Stimulated activated CD8-positive, alpha-beta memory T cell treated with anti-CD3 and anti-CD28 coated beads, Interleukin-15, amount 100 ng/mL, for 48 hours (primary cell): ENCODE measurements around the gene CFAP46.

Source experiments
- DNase-seq, 2 donors: peaks; one replicate each; pipeline ENCODE4 v3.0.0-alpha.2; 2020; ENCODE audit warnings: low read depth in 2 of 2

CFAP46 gene

DNA sequence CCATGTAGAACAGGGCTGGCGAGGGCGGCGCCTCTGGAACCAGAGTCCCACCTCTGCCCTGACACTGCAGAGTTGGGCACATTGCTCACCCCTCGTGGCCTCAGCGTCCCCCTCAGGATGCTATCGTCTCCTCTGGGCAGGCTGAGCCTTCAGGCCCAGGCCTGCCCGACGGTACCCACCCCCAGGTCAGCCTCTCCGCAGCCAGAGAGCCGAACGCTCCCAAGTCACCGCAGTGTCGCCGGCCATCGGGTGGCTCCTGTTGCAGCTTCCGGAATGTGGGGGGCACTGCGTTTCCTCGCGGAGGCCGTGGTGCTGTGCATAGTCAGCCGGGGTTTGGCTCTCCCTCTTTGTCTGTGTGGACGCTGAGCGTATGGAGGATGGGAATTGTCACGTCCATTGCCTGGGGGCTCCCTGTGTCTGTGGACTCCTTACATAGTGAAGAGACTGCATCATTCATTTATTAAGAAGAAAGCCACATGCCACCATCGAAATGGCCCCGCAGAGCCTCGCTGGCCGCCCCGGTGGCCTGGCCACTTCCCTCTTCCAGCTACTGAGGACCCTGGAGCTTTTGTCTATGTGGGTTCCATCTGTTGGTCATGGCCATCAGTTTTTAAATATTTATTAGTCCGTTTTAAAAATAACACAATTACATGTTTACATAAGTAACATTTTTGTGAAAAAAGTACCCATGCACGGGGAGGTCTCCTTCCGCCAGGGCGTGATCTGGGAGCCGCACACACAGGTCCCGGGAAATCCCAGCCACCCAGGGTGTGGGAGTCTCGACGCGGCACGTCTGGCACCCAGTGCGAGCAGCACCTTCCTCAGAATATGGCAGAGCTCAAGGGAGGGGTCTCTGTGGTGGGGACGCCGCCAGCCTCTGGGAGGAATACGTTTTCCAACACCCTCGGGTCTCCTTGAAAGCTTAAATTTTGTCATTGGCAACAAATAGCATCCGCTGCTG lies 172.0 kb downstream of the CFAP46 start:
- DNase-seq, result no peak

DNA sequence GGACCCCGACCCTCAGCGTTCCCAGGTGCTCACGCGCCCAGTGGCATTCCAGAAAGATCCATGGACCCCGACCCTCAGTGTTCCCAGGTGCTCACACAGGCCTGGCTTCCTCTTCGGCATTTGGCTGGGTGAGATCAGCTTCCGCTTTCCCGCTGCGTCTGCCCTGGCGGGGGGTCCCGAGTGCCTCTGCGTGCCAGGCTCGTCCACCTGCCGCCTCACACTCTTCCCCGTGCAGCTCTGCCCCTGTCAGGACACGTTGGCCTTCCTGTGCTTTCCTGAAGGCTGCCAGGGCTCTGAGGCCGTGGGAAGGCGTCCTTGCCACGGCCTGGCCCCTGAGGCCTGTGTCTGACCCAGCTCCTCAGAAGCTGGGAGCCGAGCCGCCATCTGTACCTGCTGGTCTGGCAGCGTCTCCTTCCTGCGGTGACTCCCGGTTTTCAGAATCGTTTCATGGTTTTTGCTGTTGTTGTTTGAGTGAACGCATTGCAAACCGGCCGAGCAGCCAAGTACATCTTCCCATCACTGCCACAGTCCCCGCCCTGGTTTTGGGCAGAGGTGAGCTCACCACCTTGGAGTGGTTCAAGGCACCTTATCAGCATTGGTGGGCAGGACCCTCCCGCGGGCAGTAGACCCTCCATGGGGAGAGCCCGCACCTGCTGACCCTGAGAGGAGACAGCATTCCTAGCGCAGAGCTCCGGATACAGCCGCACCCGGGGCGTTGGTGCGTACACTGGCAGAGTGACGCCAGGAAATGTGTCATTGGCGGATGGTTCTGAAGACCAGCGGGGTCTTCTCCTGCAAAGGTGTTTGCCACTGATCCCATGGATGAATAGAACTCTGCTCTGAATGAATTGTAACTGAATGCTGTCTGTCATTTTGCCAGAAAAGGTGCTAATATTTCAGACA lies 173.8 kb downstream of the CFAP46 start:
- DNase-seq, result no peak

DNA sequence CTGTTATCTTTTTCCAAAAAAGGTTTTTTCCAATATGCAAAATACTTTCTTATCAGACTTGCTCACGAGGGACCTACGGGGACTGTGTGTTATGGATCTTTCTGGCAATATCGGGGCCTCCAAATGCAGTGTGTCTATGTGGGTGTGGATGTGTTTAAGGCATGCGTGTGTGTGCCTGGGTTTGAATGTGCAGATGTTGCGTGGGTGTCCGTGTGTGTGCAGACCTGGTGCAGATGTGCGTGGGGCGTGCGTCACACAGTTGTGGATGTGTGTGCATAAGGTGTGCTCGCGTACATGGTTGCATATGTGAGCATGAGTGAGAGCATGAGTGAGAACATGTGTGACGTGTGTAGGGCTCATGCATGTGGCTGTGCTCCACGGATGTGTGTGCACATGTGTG lies 176.1 kb downstream of the CFAP46 start:
- DNase-seq, result no peak

DNA sequence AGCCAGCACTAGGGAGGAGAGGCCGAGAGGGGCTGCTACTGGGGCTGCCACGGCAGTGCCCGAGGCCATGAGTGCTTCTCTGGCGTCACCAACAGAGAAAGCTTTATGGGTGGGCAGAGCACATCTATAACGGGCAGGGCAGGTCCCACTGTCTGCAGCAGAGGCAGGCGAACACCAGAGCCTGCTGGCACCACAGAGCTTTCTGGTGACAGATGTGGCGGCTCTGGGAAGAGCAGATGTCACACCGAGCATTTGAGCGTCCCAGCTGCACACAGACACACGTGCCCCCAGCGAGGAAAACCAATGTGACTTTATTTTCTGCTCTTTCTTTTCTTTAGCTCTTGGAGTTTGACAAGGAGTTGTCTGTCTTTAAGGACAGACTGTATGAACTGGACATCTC lies 176.9 kb downstream of the CFAP46 start:
- no peak for DNase-seq

DNA sequence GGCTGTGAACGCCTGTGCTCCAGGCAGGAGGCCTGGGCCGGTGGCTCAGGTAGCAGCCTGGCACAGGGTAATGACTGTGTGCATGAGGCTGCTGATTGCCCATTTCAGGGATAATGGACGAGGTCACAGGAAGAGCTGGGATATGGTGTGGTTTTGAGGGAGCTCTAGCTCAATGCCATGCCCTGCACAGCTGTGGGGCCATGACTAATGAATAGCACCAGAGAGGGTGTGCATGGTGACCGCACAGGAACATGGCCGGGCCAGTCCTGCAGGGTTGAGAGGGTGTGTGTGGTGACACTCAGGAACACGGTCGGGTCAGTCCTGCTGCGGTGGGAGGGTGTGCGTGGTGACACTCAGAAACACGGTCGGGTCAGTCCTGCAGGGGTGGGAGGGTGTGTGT lies 178.3 kb downstream of the CFAP46 start:
- DNase-seq, result no peak

DNA sequence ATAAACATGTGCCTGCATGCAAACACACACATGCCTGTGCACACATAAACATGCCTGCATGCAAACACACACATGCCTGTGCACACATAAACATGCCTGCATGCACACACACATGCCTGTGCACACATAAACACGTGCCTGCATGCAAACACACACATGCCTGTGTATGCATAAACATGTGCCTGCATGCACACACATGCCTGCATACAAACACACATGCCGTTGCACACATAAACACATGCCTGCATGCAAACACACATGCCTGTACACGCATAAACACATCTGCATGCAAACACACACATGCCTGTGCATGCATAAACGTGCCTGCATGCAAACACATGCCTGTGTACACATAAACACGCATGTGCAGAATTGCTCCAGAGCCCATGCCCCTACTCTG lies 178.8 kb downstream of the CFAP46 start:
- DNase-seq, result no peak

DNA sequence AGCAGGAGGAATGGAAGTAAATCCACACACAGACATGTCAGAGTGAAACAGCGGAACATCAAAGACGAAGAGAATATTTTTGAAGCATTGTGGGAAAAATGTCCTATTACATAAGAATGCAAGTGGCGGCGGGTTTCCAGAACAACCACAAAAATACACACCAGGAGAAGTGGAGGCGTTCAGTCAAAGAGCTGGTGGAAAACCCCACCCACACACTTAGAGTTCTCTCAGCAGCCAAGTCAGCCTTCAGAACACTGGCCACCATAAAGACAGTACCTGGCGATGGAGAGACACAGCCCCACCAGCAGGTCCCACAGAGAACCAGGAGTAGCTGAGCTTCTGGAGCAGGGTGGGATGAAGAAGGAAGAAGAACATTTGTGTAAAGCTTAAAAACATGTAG lies 180.1 kb downstream of the CFAP46 start:
- DNase-seq, result no peak

DNA sequence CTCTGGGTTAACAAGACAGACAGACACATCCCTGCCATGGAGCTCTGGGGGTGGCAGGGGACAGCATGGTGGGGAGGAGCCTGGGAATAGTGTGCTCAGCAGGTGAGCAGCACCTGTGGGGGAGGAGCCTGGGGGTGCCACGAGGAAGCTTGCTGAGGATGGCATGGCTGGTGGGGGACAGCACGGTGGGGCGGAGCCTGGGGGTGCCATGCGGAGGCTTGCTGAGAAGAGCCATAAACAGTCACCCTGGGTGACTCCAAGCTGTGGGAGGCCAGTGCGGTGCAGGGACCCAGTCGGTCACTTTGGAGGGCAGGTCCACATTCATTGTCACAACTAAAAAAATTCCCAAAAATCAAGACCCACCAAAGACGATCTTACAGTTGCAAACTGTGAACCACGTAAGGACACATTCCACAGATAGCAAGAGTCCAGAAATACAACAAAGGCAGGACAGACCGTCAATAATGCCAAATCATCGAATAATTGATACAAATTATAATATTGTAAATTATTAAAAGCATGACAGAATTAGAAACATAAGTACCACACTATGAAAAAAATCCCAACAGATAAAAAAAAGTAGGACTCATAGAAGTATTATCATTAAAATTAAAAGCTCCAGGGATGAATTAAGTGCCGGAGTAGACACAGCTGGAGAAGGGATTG lies 180.8 kb downstream of the CFAP46 start:
- DNase-seq, result no peak

DNA sequence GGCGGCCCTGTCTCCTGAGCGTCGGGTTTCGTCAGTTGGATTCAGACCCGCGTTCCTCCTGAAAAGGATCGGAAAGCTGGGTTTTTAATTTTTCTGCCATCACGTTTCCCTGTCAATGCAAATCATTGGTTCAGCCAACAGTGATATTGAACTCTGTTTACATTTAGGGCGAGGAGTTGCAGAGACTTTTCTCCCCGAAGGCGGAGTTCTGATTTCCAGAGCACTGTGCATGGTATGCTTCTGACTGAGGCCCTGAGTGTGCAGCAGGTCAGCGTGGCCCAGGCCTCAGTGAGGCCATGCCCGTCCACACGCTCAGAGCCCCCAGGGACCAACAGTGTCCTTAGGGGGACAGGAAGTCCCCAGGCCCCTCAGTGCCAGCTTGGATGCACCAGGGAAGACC lies 183.5 kb downstream of the CFAP46 start:
- no peak for DNase-seq
